Measurements from ENCODE around the gene ATIC. TPM values are rescaled to one million over a fixed set of nuclear protein-coding genes. Genes with fewer than 3 reads are reported as not detected.
"Not testable (repeated sequence)": the region's sequence is repeated elsewhere in the genome, so short reads cannot be mapped to it uniquely, and the experiment has no call there.

Gene ATIC
- total and polyA plus RNA-seq, 8 donors = 78.6 to 107 (median 97.9) TPM

- DNase-seq (no peak), ATAC-seq (no peak)
- H3K4me1 ChIP-seq = no peaks in the 10 kb centered on the region
- H3K36me3 ChIP-seq = peaks cover 0 to 43% of the 10 kb centered on the region in 2 donors
- no peak for TF ChIP-seq CTCF (IDR thresholded peaks at IDR 0.05)
- intact Hi-C loops (cut with DNase I) = no loop called here
- no peak overlapping the region for H3K27ac ChIP-seq
- H3K9me3 ChIP-seq = no peaks in the 10 kb centered on the region
- H3K27me3 ChIP-seq = no peaks in the 10 kb centered on the region
- no peak overlapping the region for H3K4me3 ChIP-seq
These were observed 47.7 kb downstream of the ATIC start for GRCh38 chr2:215359576-215359922.

GRCh38 chr2:215360059-215360458 lies 48.2 kb downstream of the ATIC start:
- H3K27me3 ChIP-seq; H3K27ac ChIP-seq; H3K4me1 ChIP-seq; intact Hi-C loops (cut with DNase I); DNase-seq; ATAC-seq; H3K9me3 ChIP-seq; H3K4me3 ChIP-seq: not testable (repeated sequence)
- peaks cover 0 to 47% of the 10 kb centered on the region in 2 donors for H3K36me3 ChIP-seq

- Histone ChIP-seq H3K9me3 (no peaks in the 10 kb centered on the region), H3K4me1 (no peaks in the 10 kb centered on the region), H3K27me3 (no peaks in the 10 kb centered on the region), H3K27ac (no peak overlapping the region), H3K36me3 (peaks cover 0 to 52% of the 10 kb centered on the region in 2 donors), H3K4me3 (no peak overlapping the region)
- ATAC-seq (no peak), DNase-seq (no peak)
- no peak for TF ChIP-seq CTCF (IDR thresholded peaks at IDR 0.05)
- intact Hi-C loops (cut with DNase I) = no loop called here
These were observed 48.7 kb downstream of the ATIC start for GRCh38 chr2:215360596-215360995.

- intact Hi-C loops (cut with DNase I) = no loop called here
- ATAC-seq = no peak
These were observed 49.5 kb downstream of the ATIC start for GRCh38 chr2:215361211-215361875.

GRCh38 chr2:215361876-215362561 lies 50.2 kb downstream of the ATIC start:
- Histone ChIP-seq H3K27me3 (no peaks in the 10 kb centered on the region), H3K9me3 (no peaks in the 10 kb centered on the region), H3K4me3 (no peak overlapping the region), H3K4me1 (no peaks in the 10 kb centered on the region), H3K36me3 (peaks cover 0 to 61% of the 10 kb centered on the region in 2 donors), H3K27ac (no peak overlapping the region)
- ATAC-seq = no peak
- TF ChIP-seq CTCF (IDR thresholded peaks at IDR 0.05) = no peak
- no peak for DNase-seq
- intact Hi-C loops (cut with DNase I) = no loop called here

More at GRCh38 chr2:215361211-215361875, 49.5 kb downstream of the ATIC start:
- TF ChIP-seq CTCF (IDR thresholded peaks at IDR 0.05) = no peak
- H3K36me3 ChIP-seq = peaks cover 0 to 54% of the 10 kb centered on the region in 2 donors
- no peaks in the 10 kb centered on the region for H3K27me3 ChIP-seq
- H3K9me3 ChIP-seq = no peaks in the 10 kb centered on the region
- H3K27ac ChIP-seq = no peak overlapping the region
- DNase-seq = no peak
- H3K4me1 ChIP-seq = no peaks in the 10 kb centered on the region
- H3K4me3 ChIP-seq = no peak overlapping the region
